Measurements from ENCODE around the gene NPY5R.

NPY5R gene

GRCh38 chr4:163384434-163384833 lies 40.7 kb downstream of the NPY5R start:
- no peak overlapping the region for H3K4me3 ChIP-seq (ENCODE audit: low read depth, low read length)

- no peak overlapping the region for H3K4me3 ChIP-seq (ENCODE audit: low read depth, low read length)
Measured at GRCh38 chr4:163384926-163385325, 41.2 kb downstream of the NPY5R start.

GRCh38 chr4:163385466-163385865 lies 41.8 kb downstream of the NPY5R start:
- no peak overlapping the region for H3K4me3 ChIP-seq (ENCODE audit: low read depth, low read length)

- no peak overlapping the region for H3K4me3 ChIP-seq (ENCODE audit: low read depth, low read length)
Measured at GRCh38 chr4:163391756-163392155, 48.1 kb downstream of the NPY5R start.

GRCh38 chr4:163392328-163392727 lies 48.6 kb downstream of the NPY5R start:
- H3K4me3 ChIP-seq (ENCODE audit: low read depth, low read length): no peak overlapping the region

- H3K4me3 ChIP-seq (ENCODE audit: low read depth, low read length): no peak overlapping the region
Measured at GRCh38 chr4:163393471-163393870, 49.8 kb downstream of the NPY5R start.

GRCh38 chr4:163395055-163395454 lies 51.4 kb downstream of the NPY5R start:
- H3K4me3 ChIP-seq (ENCODE audit: low read depth, low read length): no peak overlapping the region

GRCh38 chr4:163395758-163396157 lies 52.1 kb downstream of the NPY5R start:
- no peak overlapping the region for H3K4me3 ChIP-seq (ENCODE audit: low read depth, low read length)

- no peak overlapping the region for H3K4me3 ChIP-seq (ENCODE audit: low read depth, low read length)
Measured at GRCh38 chr4:163398238-163398637, 54.5 kb downstream of the NPY5R start.

- no peak overlapping the region for H3K4me3 ChIP-seq (ENCODE audit: low read depth, low read length)
Measured at GRCh38 chr4:163400911-163401310, 57.2 kb downstream of the NPY5R start.

Measured in iPS-11a (cell line).